Activated CD4-positive, CD25-positive, alpha-beta regulatory T cell (primary cell): Measurements from ENCODE around the gene BDNF.
"Not testable (repeated sequence)": the region's sequence is repeated elsewhere in the genome, so short reads cannot be mapped to it uniquely, and the experiment has no call there.

Experiments used
- DNase-seq, 4 experiments: peaks; one replicate each; lab custom pipeline; 2025; lab: John Stamatoyannopoulos, UW

The BDNF gene

DNA sequence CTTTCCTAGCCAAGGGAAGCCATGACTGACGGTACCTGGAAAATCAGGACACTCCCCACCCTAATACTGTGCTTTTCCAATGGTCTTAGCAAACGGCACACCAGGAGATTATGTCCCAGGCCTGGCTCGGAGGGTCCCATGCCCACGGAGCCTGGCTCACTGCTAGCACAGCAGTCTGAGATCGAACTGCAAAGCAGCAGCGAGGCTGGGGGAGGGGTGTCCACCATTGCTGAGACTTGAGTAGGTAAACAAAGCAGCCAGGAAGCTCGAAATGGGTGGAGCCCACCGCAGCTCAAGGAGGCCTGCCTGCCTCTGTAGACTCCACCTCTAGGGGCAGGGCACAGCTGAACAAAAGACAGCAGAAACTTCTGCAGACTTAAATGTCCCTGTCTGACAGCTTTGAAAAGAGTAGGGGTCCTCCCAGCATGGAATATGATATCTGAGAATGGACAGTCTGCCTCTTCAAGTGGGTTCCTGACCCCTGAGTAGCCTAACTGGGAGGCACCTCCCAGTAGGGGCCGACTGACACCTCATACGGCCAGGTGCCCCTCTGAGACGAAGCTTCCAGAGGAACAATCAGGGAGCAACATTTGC is 34.6 kb downstream of the BDNF start:
- DNase-seq, result not testable (repeated sequence)

DNA sequence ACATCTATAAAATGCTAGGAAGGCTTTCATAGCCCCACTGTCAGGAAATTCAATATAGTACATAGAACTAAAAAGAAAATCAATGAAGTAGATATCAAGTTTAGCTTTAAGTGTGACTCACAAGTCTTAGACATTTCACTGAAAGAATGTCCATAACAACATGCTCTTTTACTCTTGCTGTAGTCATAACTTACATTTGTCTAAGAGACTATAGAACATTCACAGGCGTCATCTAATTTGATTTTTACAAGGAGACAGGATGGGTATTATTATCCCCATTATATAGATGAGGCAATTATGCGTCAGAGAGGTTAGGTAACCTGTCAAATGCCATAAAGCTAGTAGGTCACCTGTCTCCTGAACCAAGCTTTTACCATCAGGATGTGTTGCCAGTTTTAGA is 36.9 kb downstream of the BDNF start:
- no peak for DNase-seq

DNA sequence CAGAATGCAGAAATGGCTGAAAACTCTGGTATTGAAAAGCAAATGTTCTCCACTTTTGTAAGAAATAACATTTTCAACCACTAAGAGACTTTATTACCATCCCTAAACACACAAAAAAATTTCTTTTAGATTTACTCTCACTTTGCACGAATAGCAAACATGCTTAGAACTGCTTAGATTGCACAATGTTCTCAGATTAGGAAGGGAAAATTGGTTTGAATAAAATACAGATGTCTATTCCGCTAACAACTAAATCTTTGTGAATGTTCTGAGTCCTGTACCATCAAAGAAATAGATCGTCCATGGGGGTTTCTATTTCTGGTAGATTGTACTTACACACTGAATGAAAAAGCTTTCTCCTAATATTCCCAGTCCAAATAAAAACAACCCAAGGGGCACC is 40.1 kb downstream of the BDNF start:
- DNase-seq, result no peak

- no peak for DNase-seq
Observed at GRCh38 chr11:27658535-27659236, 41.6 kb downstream of the BDNF start.

- DNase-seq, result no peak
Observed at GRCh38 chr11:27656806-27657483, 43.3 kb downstream of the BDNF start.

DNA sequence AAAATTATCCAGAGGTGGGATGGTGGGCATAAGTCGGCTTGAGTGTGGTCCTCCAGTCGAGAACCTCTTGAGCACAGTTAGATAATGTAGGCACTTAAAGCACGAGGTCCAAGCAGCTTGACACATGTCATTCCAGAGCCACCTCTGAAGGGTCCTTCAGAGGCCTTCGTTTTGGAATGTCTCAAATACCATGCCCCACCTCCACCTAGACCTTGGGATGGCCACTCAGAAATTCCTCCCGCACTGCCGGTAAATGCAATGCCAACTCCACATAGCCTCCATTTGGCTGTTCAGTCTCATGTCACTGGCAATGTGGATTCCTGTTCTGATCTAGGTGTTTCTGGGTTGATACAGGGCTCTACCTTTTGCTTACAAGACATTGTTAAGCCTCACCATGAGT is 43.9 kb downstream of the BDNF start:
- DNase-seq, result no peak

- no peak for DNase-seq
Observed at GRCh38 chr11:27653990-27654758, 46.1 kb downstream of the BDNF start.

DNA sequence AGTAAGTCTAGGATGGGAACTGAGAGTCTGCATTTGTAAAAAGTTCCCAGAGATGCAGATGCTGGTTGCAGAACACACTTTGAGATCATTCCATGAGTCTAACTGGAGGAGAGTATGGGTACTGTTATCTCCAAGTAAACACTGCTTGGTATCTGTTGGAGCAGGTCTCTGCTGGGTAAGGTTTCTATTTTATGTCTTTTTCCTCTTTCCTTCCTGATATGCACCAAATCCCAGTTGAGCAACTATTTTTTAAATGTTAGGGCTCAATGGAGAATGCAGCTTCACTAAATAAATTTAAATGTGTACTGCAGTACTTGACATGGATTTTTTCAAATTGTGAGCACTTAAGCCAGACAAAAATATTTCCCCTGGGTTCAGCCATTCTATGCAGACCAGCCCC is 48.5 kb downstream of the BDNF start:
- DNase-seq, result no peak

DNA sequence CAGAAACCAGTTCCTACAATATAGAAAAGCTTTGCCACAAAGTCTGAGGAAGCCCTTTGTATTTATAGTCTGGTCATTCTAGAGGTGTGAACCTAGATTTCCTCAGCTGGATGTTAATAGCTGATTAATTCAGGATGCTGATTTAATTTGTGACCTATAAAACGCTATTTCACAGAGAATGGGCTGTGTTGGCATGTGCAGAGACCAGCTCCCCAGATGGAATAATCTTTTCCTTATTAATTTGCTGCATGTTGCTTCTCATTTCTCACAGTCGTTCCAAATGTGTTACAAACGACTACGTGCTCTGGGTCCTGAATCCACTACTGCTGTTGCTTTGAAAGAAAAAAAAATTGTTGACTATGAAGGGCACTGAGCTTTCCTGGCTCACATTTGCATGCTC is 49.3 kb downstream of the BDNF start:
- DNase-seq, result no peak

DNA sequence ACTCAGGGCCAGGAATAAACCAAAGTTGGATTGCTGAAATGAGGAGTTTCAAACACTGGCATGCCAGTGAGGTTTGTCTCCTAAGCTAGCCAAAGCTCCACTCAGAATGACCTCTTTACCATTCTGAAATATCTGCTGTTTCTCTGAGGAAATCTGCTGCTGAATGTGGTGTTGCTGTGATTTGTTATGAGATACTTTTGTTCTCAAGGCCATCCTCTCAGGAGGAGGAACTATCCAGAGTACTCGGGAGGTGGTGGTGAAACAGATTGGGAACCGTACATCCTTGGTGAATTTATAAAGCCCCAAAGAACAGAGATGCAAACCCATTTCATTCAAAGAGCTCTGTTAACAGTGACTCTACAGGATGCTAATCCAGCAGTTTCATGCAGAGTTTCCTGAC is 50.5 kb downstream of the BDNF start:
- no peak for DNase-seq

- DNase-seq, result no peak
Observed at GRCh38 chr11:27648840-27649239, 51.4 kb downstream of the BDNF start.

- DNase-seq, result no peak
Observed at GRCh38 chr11:27646051-27646818, 54.0 kb downstream of the BDNF start.

GRCh38 chr11:27642954-27643353 is 57.3 kb downstream of the BDNF start:
- DNase-seq, result no peak

GRCh38 chr11:27640954-27641353 is 59.3 kb downstream of the BDNF start:
- no peak for DNase-seq

DNA sequence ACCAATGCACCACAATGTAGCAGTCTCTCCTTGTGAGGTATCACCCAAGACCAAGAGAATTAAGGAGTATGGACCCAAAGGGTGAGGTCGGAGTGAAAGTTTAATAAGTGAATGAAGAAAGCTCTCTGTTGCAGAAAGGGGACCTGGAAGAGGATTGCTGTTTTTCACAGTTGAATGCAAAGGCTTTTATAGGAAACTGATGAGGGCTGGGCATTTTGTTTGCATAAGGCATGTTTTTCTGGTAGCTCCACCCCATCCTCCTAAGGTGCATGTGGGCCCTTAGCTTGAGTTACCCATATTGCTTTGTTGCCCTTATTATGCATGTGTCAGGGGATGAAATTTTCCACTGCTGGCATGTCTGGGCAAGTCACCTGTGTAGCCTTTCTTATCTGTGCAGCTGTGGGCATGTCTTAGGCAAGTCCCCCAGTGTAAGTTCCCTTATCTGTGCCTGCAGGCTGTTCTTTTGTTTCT is 64.7 kb downstream of the BDNF start:
- DNase-seq, result no peak

- not testable (repeated sequence) for DNase-seq
Observed at GRCh38 chr11:27634776-27635175, 65.5 kb downstream of the BDNF start.

- DNase-seq, result not testable (repeated sequence)
Observed at GRCh38 chr11:27634282-27634681, 66.0 kb downstream of the BDNF start.

DNA sequence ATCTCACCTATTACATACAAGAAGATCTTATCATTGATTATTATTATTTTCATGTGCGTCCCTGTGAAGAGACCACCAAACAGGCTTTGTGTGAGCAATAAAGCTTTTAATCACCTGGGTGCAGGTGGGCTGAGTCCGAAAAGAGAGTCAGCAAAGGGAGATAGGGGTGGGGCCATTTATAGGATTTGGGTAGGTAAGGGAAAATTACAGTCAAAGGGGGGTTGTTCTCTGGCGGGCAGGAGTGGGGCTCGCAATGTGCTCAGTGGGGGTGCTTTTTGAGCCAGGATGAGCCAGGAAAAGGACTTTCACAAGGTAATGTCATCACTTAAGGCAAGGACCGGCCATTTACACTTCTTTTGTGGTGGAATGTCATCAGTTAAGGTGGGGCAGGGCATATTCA is 71.2 kb downstream of the BDNF start:
- DNase-seq, result not testable (repeated sequence)

DNA sequence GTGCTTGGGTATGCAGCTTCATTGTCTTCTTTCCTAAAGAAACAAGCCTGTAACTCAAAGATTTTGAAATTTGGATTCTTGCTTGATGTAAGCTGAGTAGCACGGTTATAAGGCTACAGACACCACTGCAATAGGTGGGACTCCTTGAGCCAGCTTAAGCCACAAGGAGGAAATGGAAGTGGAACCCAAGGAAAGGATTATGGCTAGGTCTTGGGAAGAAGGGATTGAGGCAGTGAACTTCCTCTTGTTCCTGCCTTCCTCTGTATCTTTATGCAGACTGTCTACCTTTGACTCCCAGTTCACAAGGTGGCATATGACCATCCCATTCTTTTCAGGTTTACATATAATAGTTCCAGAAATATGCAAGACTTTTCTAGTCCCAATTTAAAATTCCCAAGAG is 72.3 kb downstream of the BDNF start:
- no peak for DNase-seq

- DNase-seq, result no peak
Observed at GRCh38 chr11:27626938-27627586, 73.2 kb downstream of the BDNF start.

- no peak for DNase-seq
Observed at GRCh38 chr11:27626269-27626937, 73.9 kb downstream of the BDNF start.
